HG02973 (cell line): ENCODE measurements around the gene TMEM45A.

Experiments
- ATAC-seq: cut with Tn5 transposase; IDR thresholded peaks from one replicate; pipeline ENCODE4 v1.9.1; 2021; ENCODE audit warnings: moderate library complexity; ENCODE audit not compliant: unreplicated experiment

The TMEM45A gene

DNA sequence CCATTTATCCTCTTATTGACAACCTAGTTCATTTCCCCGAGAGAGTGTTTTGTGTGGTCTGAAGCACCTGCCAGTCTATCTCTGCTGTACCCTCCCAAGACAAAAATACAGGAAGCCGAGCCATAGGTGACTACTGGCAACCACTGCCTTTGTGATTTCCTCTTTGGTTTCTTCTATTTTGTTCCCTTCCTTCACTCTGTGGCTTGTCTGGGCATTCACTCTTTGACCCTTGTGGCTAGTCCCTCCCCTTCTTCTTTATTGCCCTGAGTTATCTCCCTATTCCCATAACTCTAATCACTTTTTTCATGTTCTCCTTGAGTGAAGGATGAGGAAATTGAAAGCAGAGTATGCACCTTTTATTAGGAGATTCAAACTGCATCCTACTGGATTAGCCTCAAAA is 116.9 kb downstream of the TMEM45A start, which contains the start of gene ADGRG7:
Gene ADGRG7, plus strand, starts transcription at position 297 of the 400 bp plus-strand sequence. CDS start 256 bp downstream, outside the sequence.
- ATAC-seq = no peak

DNA sequence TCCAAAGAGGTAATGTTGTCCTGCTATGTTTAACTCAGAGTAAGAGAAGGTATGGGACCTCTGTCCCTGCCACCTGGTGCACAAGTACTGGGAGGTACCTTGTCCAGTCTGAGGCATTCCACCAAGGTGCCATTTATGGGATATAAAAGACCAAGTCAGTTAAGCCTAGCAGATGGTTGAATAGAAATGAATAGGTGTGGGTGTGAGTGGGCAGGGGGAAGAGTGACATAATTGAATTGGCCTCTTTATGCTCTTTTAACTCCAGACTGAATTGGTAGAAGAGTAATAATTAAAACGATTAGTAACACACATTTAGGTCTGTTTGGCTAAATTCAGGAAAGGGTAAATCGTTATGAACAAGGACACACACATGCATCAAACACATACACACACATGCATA is 117.5 kb downstream of the TMEM45A start:
- no peak for ATAC-seq

DNA sequence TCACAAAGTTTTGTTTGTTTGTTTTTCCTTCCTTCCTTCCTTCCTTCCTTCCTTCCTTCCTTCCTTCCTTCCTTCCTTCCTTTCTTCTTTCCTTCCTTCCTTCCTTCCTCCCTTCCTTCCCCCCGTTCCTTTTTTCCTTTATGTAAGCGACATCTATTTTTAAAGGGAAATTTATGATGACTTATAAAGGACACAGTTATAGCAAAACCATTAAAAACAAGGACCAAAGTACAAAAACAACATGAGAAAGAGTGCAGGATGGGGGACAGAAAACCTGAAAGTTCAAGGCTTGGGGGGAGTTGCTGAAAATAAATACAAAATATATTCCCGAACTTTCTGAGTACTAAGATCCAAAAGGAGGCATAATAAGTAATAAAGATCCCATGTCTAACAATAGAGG is 118.8 kb downstream of the TMEM45A start:
- ATAC-seq = no peak

DNA sequence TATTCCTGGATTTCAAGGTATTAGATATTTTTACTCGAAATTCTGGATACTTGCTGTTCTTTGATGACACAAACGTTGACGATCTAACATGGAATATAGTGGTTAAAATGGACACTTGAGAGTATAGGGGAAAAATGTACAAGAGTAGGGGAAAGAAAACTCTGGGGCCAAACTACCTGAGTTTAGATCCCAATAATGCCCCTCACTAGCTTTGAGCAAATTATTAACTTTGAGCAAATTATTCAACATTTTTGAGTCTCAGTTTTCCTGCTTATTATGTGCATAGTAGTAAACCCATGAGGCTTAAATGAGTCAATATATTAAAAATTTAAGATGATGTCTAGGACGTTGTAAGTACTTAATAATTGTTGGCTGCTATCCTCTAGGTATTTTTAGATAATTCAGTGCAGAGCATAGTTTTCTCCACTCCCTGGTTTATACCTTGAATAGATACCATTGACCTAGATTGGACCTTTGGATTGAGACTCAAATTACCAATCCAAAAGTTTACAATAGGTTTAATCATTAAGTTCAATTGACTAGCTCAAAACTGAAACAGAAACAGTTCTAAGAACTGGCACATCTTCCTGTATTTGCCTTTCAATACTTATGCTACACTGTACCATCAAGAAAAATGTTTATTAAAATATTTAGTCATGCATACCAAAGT is 121.4 kb downstream of the TMEM45A start:
- ATAC-seq = no peak

DNA sequence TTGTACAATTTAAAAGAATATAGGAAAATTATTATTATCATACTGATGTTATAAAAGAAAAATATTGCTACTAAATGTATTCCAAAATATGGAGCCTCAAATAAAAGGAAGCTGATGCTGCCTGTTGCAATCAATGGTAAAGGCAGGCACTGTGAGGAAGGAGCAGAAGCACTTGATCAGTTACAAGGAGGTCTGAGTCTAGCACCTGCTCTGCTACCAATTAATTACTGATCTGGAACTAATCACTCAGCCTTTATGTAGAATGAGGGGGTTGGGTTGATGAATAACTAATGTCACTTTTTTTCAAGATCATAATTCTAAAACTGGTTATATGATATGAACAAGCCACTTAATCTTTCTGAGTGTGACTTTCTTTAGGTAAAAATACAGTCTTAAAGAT is 122.5 kb downstream of the TMEM45A start:
- no peak for ATAC-seq

DNA sequence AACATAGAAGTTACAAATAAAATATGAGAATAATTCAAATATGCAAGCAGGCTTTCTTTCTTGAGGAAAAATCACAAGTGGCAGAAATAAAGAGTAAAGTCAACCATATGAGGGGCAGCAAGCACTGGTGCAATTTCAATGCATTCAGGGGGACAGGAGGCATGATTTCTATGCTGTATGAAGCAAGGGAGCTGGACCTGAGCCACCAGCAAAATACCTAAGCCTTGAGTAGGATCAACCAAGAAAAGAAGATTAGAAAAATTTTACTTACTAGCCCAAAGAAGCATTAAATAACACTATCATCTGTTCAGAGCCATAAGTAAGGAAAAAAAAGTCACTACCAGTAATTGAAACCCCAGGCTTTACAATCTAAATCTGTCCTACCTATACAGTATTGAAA is 123.3 kb downstream of the TMEM45A start:
- no peak for ATAC-seq

DNA sequence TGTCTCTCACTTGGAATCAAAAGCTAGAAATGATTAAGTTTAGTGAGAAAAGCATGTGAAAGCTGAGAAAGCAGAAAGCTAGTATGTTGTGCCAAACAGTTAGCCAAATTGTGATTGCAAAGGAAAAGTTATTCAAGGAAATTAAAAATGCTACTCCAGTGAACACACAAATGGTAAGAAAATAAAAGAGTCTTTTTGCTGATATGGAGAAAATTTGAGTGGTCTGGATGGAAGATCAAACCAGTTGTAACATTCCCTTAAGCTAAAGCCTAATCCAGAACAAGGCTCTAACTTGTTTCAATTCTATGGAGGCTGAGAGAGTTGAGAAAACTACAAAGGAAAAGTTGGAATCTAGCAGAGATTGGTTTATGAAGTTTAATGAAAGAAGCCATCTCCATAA is 128.8 kb downstream of the TMEM45A start:
- no peak for ATAC-seq
